B cell (primary cell): ENCODE results near the gene PRDX2. TPM values are rescaled to one million over a fixed set of nuclear protein-coding genes. Genes with fewer than 3 reads are reported as not detected.

Source experiments
- ATAC-seq: fragments of 200-7000 bp; cut with Tn5 transposase; one replicate; pipeline ENCODE4 v1.10.0; 2021; ENCODE audit warnings: low read depth, mild to moderate bottlenecking, moderate number of reproducible peaks, moderate library complexity
- CTCF ChIA-PET: fragments of 350-600 bp; sonication (Branson Sonifier 250); formaldehyde crosslinking; loops from one replicate; lab custom pipeline; 2021; ENCODE audit warnings: antibody characterized with exemption, inconsistent platforms; lab: Charles Lee
- POLR2A ChIA-PET: fragments of 350-600 bp; sonication (Branson Sonifier 250); formaldehyde crosslinking; loops from one replicate; lab custom pipeline; 2021; ENCODE audit warnings: antibody characterized with exemption; lab: Charles Lee
- DNase-seq: peaks from one replicate; pipeline ENCODE4 v3.0.0; 2013
- H2AFZ ChIP-seq: 2 replicates; pipeline ENCODE4 v1.6.1; 2012; ENCODE audit warnings: mild to moderate bottlenecking, low read depth, low read length; ENCODE audit not compliant: insufficient read depth, poor library complexity, severe bottlenecking
- H3K27ac ChIP-seq, 2 donors: 1 replicate in 1 of 2; 2 replicates in 1 of 2; pipeline ENCODE4 v1.5.1; 2012 to 2013; ENCODE audit warnings: low read length in 2 of 2, mild to moderate bottlenecking in 2 of 2, moderate library complexity in 1 of 2
- H3K27me3 ChIP-seq, 4 experiments: fragments of 200-600 bp in 1 of 4; sonication (generic) in 1 of 4; replicated peaks in 1 of 4; 1 replicate in 2 of 4; 2 replicates in 2 of 4; pipeline versions ENCODE4 v1.6.1 to v1.7.0; 2013 to 2016; ENCODE audit warnings: low read length in 3 of 4, mild to moderate bottlenecking in 2 of 4, mixed read lengths in 1 of 4, moderate library complexity in 1 of 4; ENCODE audit not compliant: insufficient read depth in 4 of 4, control insufficient read depth in 3 of 4; ENCODE audit errors: control extremely low read depth in 1 of 4
- H3K36me3 ChIP-seq, 2 experiments: replicated peaks in 1 of 2; 1 replicate in 1 of 2; 2 replicates in 1 of 2; pipeline versions ENCODE4 v1.6.1 to v1.7.1; 2013; ENCODE audit warnings: low read length in 1 of 2; ENCODE audit not compliant: insufficient read depth in 2 of 2, control insufficient read depth in 1 of 2; ENCODE audit errors: control extremely low read depth in 1 of 2, extremely low read depth in 1 of 2
- H3K4me1 ChIP-seq, 2 donors: fragments of 200-600 bp in 1 of 2; sonication (generic) in 1 of 2; 1 replicate in 1 of 2; 2 replicates in 1 of 2; pipeline versions ENCODE4 v1.5.1 to v1.6.1; 2013 to 2017; ENCODE audit warnings: low read length in 2 of 2; ENCODE audit not compliant: control insufficient read depth in 2 of 2, insufficient read depth in 2 of 2
- H3K4me2 ChIP-seq: replicated peaks from 2 replicates; pipeline ENCODE3; 2012; ENCODE audit warnings: mild to moderate bottlenecking, low read depth, low read length; ENCODE audit not compliant: poor library complexity, severe bottlenecking
- H3K4me3 ChIP-seq, 5 experiments: fragments of 200-600 bp in 1 of 5; sonication (generic) in 1 of 5; 1 replicate in 3 of 5; 2 replicates in 2 of 5; pipeline versions ENCODE4 v1.5.1 to v1.7.0; 2011 to 2016; ENCODE audit warnings: low read length in 4 of 5, mild to moderate bottlenecking in 4 of 5, low read depth in 2 of 5, control low read depth in 1 of 5, moderate library complexity in 1 of 5; ENCODE audit not compliant: insufficient read depth in 1 of 5; ENCODE audit errors: control extremely low read depth in 1 of 5, extremely low read depth in 1 of 5
- H3K79me2 ChIP-seq: fragments of 200-600 bp; sonication (generic); one replicate; pipeline ENCODE4 v1.6.0; 2016; ENCODE audit warnings: low read length; ENCODE audit not compliant: control insufficient read depth, insufficient read depth
- H3K9ac ChIP-seq: fragments of 200-600 bp; sonication (generic); 2 replicates; pipeline ENCODE4 v1.6.1; 2017; ENCODE audit warnings: mild to moderate bottlenecking, low read length, moderate library complexity
- H3K9me3 ChIP-seq, 3 donors: one replicate each; pipeline versions ENCODE4 v1.6.1 to v1.7.1; 2013; ENCODE audit warnings: low read length in 2 of 3; ENCODE audit not compliant: control insufficient read depth in 2 of 3, insufficient read depth in 1 of 3; ENCODE audit errors: control extremely low read depth in 1 of 3
- H4K20me1 ChIP-seq: 2 replicates; pipeline ENCODE4 v1.6.0; 2012; ENCODE audit warnings: mild to moderate bottlenecking, low read length; ENCODE audit not compliant: insufficient read depth, control insufficient read depth, poor library complexity, severe bottlenecking
- H3K27ac Mint-ChIP-seq: one replicate; pipeline ENCODE4 v1.8.0; 2021; ENCODE audit warnings: mixed read lengths
- H3K27me3 Mint-ChIP-seq: one replicate; pipeline ENCODE4 v1.8.0; 2021; ENCODE audit warnings: mixed read lengths
- H3K4me1 Mint-ChIP-seq: one replicate; pipeline ENCODE4 v1.8.0; 2021; ENCODE audit warnings: mixed read lengths
- H3K4me3 Mint-ChIP-seq: one replicate; pipeline ENCODE4 v1.8.0; 2021; ENCODE audit warnings: mixed read lengths
- H3K9me3 Mint-ChIP-seq: one replicate; pipeline ENCODE4 v1.8.0; 2022; ENCODE audit warnings: mixed read lengths; ENCODE audit not compliant: insufficient read depth
- CTCF ChIP-seq: fragments of 200-600 bp; IDR thresholded peaks from one replicate; pipeline ENCODE4 v1.8.0; 2022; ENCODE audit warnings: antibody characterized with exemption, mild to moderate bottlenecking
- EZH2 ChIP-seq: IDR thresholded peaks from 2 replicates; pipeline ENCODE4 v1.6.1; 2012; ENCODE audit warnings: borderline replicate concordance, low read depth, mild to moderate bottlenecking, moderate library complexity, low read length; ENCODE audit not compliant: insufficient read depth, poor library complexity, severe bottlenecking
- WGBS: methylation state at CpG from one replicate; pipeline ENCODE4 v1.1.5; 2013; ENCODE audit warnings: missing lambda C conversion rate; ENCODE audit not compliant: insufficient coverage; 5-methylcytosine and 5-hydroxymethylcytosine counted together
- intact Hi-C: fragments of 100-400 bp; cut with micrococcal nuclease; formaldehyde crosslinking; loops from one replicate; pipeline ENCODE4 v1.10.0; 2022
- polyA plus RNA-seq: library from polyadenylated mRNA; depleted of rRNA; stranded (reverse); fragments of >200 nt; gene quantifications from 2 replicates; pipeline ENCODE4 v1.2.3, GENCODE V29; 2012
- total RNA-seq, 2 donors: library from RNA; stranded (reverse); fragments of 120-200 nt in 1 of 2; gene quantifications; 1 replicate in 1 of 2; 2 replicates in 1 of 2; pipeline versions ENCODE4 v1.2.3 to v1.2.4, GENCODE V29; 2013 to 2022

The PRDX2 gene
- total and polyA plus RNA-seq, 2 donors (not counting 1 experiment from before 2014, with no cell fraction given), result 45.5 to 66.1 TPM

GRCh38 chr19:12789904-12790619, 11.5 kb downstream of the PRDX2 start:
- Histone ChIP-seq H3K36me3 (peaks cover 0 to 4% of the 10 kb centered on the region in 2 experiments), H3K9me3 (no peaks in the 10 kb centered on the region), H3K4me3 (peak overlapping the region; percentile 94 to 99 (median 97)), H3K4me1 (peaks cover 52 to 64% of the 10 kb centered on the region in 2 donors), H3K79me2 (peaks cover 25% of the 10 kb centered on the region), H3K9ac (peak overlapping the region; percentile 86), H3K27ac (peak overlapping the region; percentile 95 to 97), H2AFZ (no peak overlapping the region), H4K20me1 (peaks cover 19% of the 10 kb centered on the region), H3K27me3 (no peaks in the 10 kb centered on the region), H3K4me2 (peak overlapping the region; percentile 91)
- TF ChIP-seq CTCF (no peak), EZH2 (no peak)
- POLR2A ChIA-PET, result interaction anchor here (0.5 to 6.8 kb wide), 4 partner anchors 7 to 29 kb away, joined by 3 to 233 read pairs (median 77); partner anchors contain the start of gene HOOK2
- under 1% methylated on average over 56 of the region's 56 CpGs for WGBS
- H3K4me3 Mint-ChIP-seq, result peak overlapping the region; percentile 97
- no peaks in the 10 kb centered on the region for H3K9me3 Mint-ChIP-seq
- intact Hi-C loops, result loop anchor here (1.0 to 5.0 kb wide), 5 partner anchors 8 to 1208 kb away; partner anchors contain the start of genes TRIR, ZNF490 and ZNF791
- H3K27me3 Mint-ChIP-seq, result no peaks in the 10 kb centered on the region
- ATAC-seq, result peak; percentile 46
- DNase-seq, result peak; percentile 99
- H3K27ac Mint-ChIP-seq, result peak overlapping the region; percentile 99
- H3K4me1 Mint-ChIP-seq, result peaks cover 41% of the 10 kb centered on the region
- CTCF ChIA-PET, result interaction anchor here (1.1 to 17.9 kb wide), 3 partner anchors 13 to 29 kb away, joined by 3 to 1147 read pairs (median 65); partner anchors contain the start of gene HOOK2
